K562 (cell line): Measurements from ENCODE around the gene CTSD. TPM values are rescaled to one million over a fixed set of nuclear protein-coding genes. Genes with fewer than 3 reads are reported as not detected.
A peak's percentile ranks its signal among the peaks of the same experiment; 100 is the strongest.

ENCODE experiments used
- ATAC-seq: fragments of 200-7000 bp; cut with Tn5 transposase; 3 replicates; pipeline ENCODE4 v1.9.1; 2020; ENCODE audit warnings: moderate library complexity
- BruUV-seq: library from RNA; stranded (reverse); fragments of 400-500 nt; replicated peaks from 2 replicates; lab custom pipeline; 2021; lab: Mats Ljungman, UMichigan
- CTCF ChIA-PET: fragments of 300-600 bp; formaldehyde crosslinking; extraction: SDS; loops from one replicate; lab custom pipeline; 2021; ENCODE audit warnings: low intra/inter-chr PET ratio; lab: Yijun Ruan, JAX
- POLR2A ChIA-PET: fragments of 300-600, 350-650 bp; sonication (Branson Sonifier 250); formaldehyde crosslinking; extraction: SDS; loops from one replicate; lab custom pipeline; 2021; ENCODE audit warnings: antibody characterized with exemption, inconsistent platforms; lab: Yijun Ruan, JAX
- DNase-seq, 4 experiments: peaks; one replicate each; pipeline versions ENCODE4 v3.0.0 to v3.0.0-alpha.2; 2011 to 2018; ENCODE audit warnings: low spot score in 3 of 4, mixed read lengths in 3 of 4; ENCODE audit errors: extremely low read depth in 1 of 4
- FAIRE-seq: peaks from 2 replicates; lab custom pipeline; 2011; peaks lifted over from hg19 to GRCh38; lab: Jason Lieb, UNC
- H2AFZ ChIP-seq: 2 replicates; pipeline ENCODE4 v1.6.0; 2011; ENCODE audit warnings: low read depth, low read length, control low read depth, inconsistent platforms
- H3K27ac ChIP-seq: fragments of 200-600 bp; 3 replicates; pipeline ENCODE4 v1.8.0; 2011; ENCODE audit warnings: low read depth, mild to moderate bottlenecking, control low read depth, inconsistent platforms, low read length, moderate library complexity, mixed read lengths; ENCODE audit errors: extremely low read depth
- H3K27me3 ChIP-seq, 2 experiments: fragments of 300-600 bp in 1 of 2; 2 replicates in 1 of 2; 3 replicates in 1 of 2; pipeline versions ENCODE4 v1.6.0 to v1.8.0; 2011; ENCODE audit warnings: inconsistent platforms in 2 of 2, low read length in 2 of 2, mild to moderate bottlenecking in 1 of 2, mixed read lengths in 1 of 2, moderate library complexity in 1 of 2; ENCODE audit not compliant: control insufficient read depth in 2 of 2, insufficient read depth in 2 of 2
- H3K36me3 ChIP-seq: fragments of 300-600 bp; 3 replicates; pipeline ENCODE4 v1.8.0; 2011; ENCODE audit warnings: mild to moderate bottlenecking, low read length, inconsistent platforms; ENCODE audit not compliant: control insufficient read depth, insufficient read depth
- H3K4me1 ChIP-seq, 2 experiments: fragments of 200-600 bp in 1 of 2; replicated peaks in 1 of 2; 2 replicates in 1 of 2; 3 replicates in 1 of 2; pipeline versions ENCODE4 v1.5.1 to v1.8.0; 2011; ENCODE audit warnings: inconsistent platforms in 2 of 2, low read length in 2 of 2, mild to moderate bottlenecking in 1 of 2, mixed read lengths in 1 of 2, moderate library complexity in 1 of 2; ENCODE audit not compliant: control insufficient read depth in 2 of 2, insufficient read depth in 2 of 2
- H3K4me2 ChIP-seq: 2 replicates; pipeline ENCODE4 v1.6.1; 2011; ENCODE audit warnings: low read length, control low read depth, inconsistent platforms, mixed read lengths; ENCODE audit not compliant: insufficient read depth
- H3K4me3 ChIP-seq: fragments of 200-600 bp; sonication (generic), shearing (Covaris generic); 2 replicates; pipeline ENCODE4 v1.5.1; 2016; ENCODE audit warnings: control low read depth, inconsistent platforms
- H3K79me2 ChIP-seq: fragments of 200-600 bp; 3 replicates; pipeline ENCODE4 v1.8.0; 2011; ENCODE audit warnings: low read length, inconsistent platforms; ENCODE audit not compliant: control insufficient read depth, insufficient read depth
- H3K9ac ChIP-seq, 2 experiments: 2 replicates each; pipeline versions ENCODE4 v1.6.0 to v1.6.1; 2011; ENCODE audit warnings: low read depth in 2 of 2, low read length in 2 of 2, control low read depth in 1 of 2, inconsistent platforms in 1 of 2, mild to moderate bottlenecking in 1 of 2, mixed read lengths in 1 of 2; ENCODE audit not compliant: insufficient read depth in 1 of 2
- H3K9me1 ChIP-seq: one replicate; pipeline ENCODE4 v1.6.0; 2011; ENCODE audit warnings: inconsistent platforms, mild to moderate bottlenecking, low read length, moderate library complexity; ENCODE audit not compliant: control insufficient read depth, insufficient read depth
- H3K9me3 ChIP-seq: replicated peaks from 2 replicates; pipeline ENCODE4 v1.5.1; 2011; ENCODE audit warnings: low read depth, low read length, inconsistent platforms; ENCODE audit not compliant: control insufficient read depth, insufficient read depth
- H4K20me1 ChIP-seq: replicated peaks from 2 replicates; pipeline ENCODE4 v1.6.1; 2011; ENCODE audit warnings: low read length, inconsistent platforms, mixed read lengths; ENCODE audit not compliant: control insufficient read depth, insufficient read depth
- ESRRA ChIP-seq: fragments of 450-650 bp; IDR thresholded peaks from 2 replicates; pipeline ENCODE4 v1.6.1; 2014; ENCODE audit warnings: low read depth, mild to moderate bottlenecking, moderate library complexity, borderline replicate concordance
- ETS2 ChIP-seq: IDR thresholded peaks from 2 replicates; pipeline ENCODE4 v1.6.1; 2016; ENCODE audit warnings: borderline replicate concordance, missing genetic modification characterization, mild to moderate bottlenecking, moderate library complexity, missing compliant biosample characterization; ENCODE audit not compliant: poor library complexity, severe bottlenecking
- IRF9 ChIP-seq: fragments of 450-650 bp; IDR thresholded peaks from 2 replicates; pipeline ENCODE4 v1.6.1; 2016; ENCODE audit warnings: missing biosample characterization, missing genetic modification characterization
- KLF13 ChIP-seq: fragments of 450-650 bp; IDR thresholded peaks from 2 replicates; pipeline ENCODE4 v1.6.1; 2016; ENCODE audit warnings: missing genetic modification characterization, low read depth, mild to moderate bottlenecking, missing compliant biosample characterization, moderate library complexity, borderline replicate concordance
- NCOA1 ChIP-seq: fragments of 450-650 bp; IDR thresholded peaks from 2 replicates; pipeline ENCODE4 v1.6.1; 2016; ENCODE audit warnings: low read depth
- PHF20 ChIP-seq: fragments of 450-650 bp; IDR thresholded peaks from 2 replicates; pipeline ENCODE4 v1.6.1; 2018; ENCODE audit not compliant: partially characterized antibody
- PPARD ChIP-seq: fragments of 250-450 bp; sonication (Bioruptor Pico); IDR thresholded peaks from 2 replicates; pipeline ENCODE4 v1.8.0; 2022; ENCODE audit warnings: inconsistent platforms, mild to moderate bottlenecking, moderate library complexity
- WGBS: fragments of 100-300 bp; shearing (Covaris generic); methylation state at CpG from one replicate; pipeline ENCODE4 v1.1.6; 2016; ENCODE audit warnings: low coverage, mixed read lengths; ENCODE audit not compliant: insufficient coverage; ENCODE audit errors: missing lambda C conversion rate; 5-methylcytosine and 5-hydroxymethylcytosine counted together
- in situ Hi-C: fragments of 300-500 bp; cut with MboI; formaldehyde crosslinking; loops from 4 replicates; pipeline ENCODE4 v1.15.0; 2018; ENCODE audit warnings: inconsistent platforms, mixed read lengths
- intact Hi-C: fragments of 100-400 bp; cut with micrococcal nuclease; formaldehyde crosslinking; loops from 2 replicates; pipeline ENCODE4 v1.14.2; 2022
- polyA plus RNA-seq, 8 experiments: library from polyadenylated mRNA; depleted of rRNA in 4 of 8; stranded (reverse) in 5 of 8; unstranded in 3 of 8; fragments of >200 nt; fragmentation: Nextera tagmentation in 2 of 8; fragmentation: Illumina TruSeq in 1 of 8; extraction: Ambion mirVana in 2 of 8; extraction: Trizol in 1 of 8; gene quantifications; 2 replicates each; pipeline versions ENCODE4 v1.2.1 to v1.2.3, GENCODE V29; 2011 to 2014; ENCODE audit warnings: inconsistent platforms in 1 of 8, missing spikeins in 1 of 8
- total RNA-seq, 7 experiments: library from RNA; depleted of rRNA in 6 of 7; stranded (reverse); fragments of >200 nt in 6 of 7; fragmentation: Illumina TruSeq in 2 of 7; extraction: Trizol in 2 of 7; gene quantifications; 2 replicates each; pipeline versions ENCODE4 v1.2.1 to v1.2.3, GENCODE V29; 2011 to 2021; ENCODE audit warnings: low replicate concordance in 1 of 7
- TF ChIP-seq, protein P1 (sequence below): fragments of 250-450 bp; sonication (Bioruptor Pico); IDR thresholded peaks from 2 replicates; pipeline ENCODE4 v1.8.0; 2021; ENCODE audit warnings: mild to moderate bottlenecking, moderate library complexity
- TF ChIP-seq, protein P2 (sequence below): fragments of 450-650 bp; formaldehyde crosslinking; IDR thresholded peaks from 2 replicates; pipeline ENCODE4 v1.4.0; 2020; ENCODE audit warnings: mild to moderate bottlenecking, moderate library complexity
- TF ChIP-seq, protein P3 (sequence below): fragments of 450-650 bp; IDR thresholded peaks from 2 replicates; pipeline ENCODE4 v1.6.1; 2017; ENCODE audit warnings: antibody characterized with exemption

The CTSD gene
- total and polyA plus RNA-seq, 9 of the 15 experiments (the other 6 are each of a cell fraction or from before 2014, with no cell fraction given), result 1.0 to 112 (median 40.9) TPM

DNA sequence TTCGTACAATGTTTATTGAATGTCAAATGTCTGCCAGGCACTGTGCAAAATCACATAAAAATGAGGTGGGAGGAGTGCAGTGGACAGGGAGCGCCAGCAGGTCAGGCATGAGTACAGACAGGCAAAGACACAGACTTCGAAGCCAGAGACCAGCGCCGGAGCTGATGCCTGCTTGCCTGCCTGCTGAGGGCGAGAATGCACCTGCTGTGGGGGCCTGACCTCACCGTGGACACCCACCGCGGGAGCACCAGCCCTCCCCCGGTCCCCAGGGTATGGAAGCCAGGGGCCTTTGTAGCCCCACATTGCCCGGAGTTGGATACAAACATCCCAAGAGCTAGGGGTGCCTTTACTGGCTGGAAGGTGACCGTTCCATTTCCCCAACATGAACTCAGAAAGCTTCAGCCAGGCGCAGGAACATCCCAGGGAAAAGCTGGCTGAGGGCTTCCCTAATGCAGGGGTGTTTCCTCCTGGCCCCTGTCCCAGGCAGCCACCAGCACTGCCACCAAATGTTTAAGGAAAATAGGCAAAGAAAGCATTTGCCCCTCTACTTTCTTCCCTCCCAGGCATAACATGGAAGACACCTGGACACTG is 31.2 kb downstream of the CTSD start (continued):
- TF ChIP-seq, protein P1, sequence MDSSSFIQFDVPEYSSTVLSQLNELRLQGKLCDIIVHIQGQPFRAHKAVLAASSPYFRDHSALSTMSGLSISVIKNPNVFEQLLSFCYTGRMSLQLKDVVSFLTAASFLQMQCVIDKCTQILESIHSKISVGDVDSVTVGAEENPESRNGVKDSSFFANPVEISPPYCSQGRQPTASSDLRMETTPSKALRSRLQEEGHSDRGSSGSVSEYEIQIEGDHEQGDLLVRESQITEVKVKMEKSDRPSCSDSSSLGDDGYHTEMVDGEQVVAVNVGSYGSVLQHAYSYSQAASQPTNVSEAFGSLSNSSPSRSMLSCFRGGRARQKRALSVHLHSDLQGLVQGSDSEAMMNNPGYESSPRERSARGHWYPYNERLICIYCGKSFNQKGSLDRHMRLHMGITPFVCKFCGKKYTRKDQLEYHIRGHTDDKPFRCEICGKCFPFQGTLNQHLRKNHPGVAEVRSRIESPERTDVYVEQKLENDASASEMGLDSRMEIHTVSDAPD, result no peak
- TF ChIP-seq, protein P2, sequence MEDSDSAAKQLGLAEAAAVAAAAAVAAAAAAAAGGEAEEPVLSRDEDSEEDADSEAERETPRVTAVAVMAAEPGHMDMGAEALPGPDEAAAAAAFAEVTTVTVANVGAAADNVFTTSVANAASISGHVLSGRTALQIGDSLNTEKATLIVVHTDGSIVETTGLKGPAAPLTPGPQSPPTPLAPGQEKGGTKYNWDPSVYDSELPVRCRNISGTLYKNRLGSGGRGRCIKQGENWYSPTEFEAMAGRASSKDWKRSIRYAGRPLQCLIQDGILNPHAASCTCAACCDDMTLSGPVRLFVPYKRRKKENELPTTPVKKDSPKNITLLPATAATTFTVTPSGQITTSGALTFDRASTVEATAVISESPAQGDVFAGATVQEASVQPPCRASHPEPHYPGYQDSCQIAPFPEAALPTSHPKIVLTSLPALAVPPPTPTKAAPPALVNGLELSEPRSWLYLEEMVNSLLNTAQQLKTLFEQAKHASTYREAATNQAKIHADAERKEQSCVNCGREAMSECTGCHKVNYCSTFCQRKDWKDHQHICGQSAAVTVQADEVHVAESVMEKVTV, result no peak
- no peak for TF ChIP-seq IRF9 (tag)

DNA sequence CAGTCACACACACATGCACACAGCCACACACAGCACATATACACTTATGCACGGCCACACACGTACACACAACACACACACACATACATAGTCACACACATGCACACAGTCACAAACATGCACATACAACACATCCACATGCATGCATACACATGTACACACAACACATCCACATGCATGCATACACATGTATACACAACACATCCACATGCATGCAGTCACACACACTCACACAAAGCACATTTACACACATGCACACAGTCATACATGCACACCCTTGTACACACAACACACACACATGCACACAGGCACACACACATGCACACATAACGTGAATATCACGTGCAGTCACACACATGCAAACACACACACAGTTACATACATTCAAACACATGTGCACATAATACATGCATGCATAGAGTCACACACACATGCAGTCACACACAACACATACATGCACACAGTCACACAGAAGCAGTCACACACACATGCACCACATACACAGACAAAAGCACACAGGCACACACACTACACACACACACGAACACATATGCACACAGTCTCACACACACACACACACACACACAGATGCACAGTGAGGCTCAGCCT is 32.2 kb downstream of the CTSD start:
- FAIRE-seq (peak; percentile 29), DNase-seq (no peak), ATAC-seq (no peak)
- Histone ChIP-seq H3K27ac (no peak overlapping the region; the same call in 2 of the 3 replicates), H3K4me1 (no peaks in the 10 kb centered on the region; a peak in 2 of 5 replicates), H3K27me3 (peaks cover 15 to 65% of the 10 kb centered on the region in 2 experiments), H3K36me3 (no peaks in the 10 kb centered on the region), H3K9ac (no peak overlapping the region), H4K20me1 (no peaks in the 10 kb centered on the region), H3K4me2 (no peak overlapping the region), H3K79me2 (no peaks in the 10 kb centered on the region), H3K9me3 (peaks cover 8% of the 10 kb centered on the region; the same call in 1 of the 2 replicates), H2AFZ (no peak overlapping the region), H3K9me1 (no peaks in the 10 kb centered on the region), H3K4me3 (no peak overlapping the region)
- ChIA-PET CTCF (no interaction called here), POLR2A (no interaction called here)
- intact Hi-C loops (no loop called here), in situ Hi-C loops (no loop called here)
- TF ChIP-seq ESRRA (no peak), NCOA1 (no peak), PHF20 (peak; percentile 30), PPARD (CRISPR knock-in tag) (no peak), KLF13 (no peak), ETS2 (tag) (no peak)
- TF ChIP-seq, protein P3, sequence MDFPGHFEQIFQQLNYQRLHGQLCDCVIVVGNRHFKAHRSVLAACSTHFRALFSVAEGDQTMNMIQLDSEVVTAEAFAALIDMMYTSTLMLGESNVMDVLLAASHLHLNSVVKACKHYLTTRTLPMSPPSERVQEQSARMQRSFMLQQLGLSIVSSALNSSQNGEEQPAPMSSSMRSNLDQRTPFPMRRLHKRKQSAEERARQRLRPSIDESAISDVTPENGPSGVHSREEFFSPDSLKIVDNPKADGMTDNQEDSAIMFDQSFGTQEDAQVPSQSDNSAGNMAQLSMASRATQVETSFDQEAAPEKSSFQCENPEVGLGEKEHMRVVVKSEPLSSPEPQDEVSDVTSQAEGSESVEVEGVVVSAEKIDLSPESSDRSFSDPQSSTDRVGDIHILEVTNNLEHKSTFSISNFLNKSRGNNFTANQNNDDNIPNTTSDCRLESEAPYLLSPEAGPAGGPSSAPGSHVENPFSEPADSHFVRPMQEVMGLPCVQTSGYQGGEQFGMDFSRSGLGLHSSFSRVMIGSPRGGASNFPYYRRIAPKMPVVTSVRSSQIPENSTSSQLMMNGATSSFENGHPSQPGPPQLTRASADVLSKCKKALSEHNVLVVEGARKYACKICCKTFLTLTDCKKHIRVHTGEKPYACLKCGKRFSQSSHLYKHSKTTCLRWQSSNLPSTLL, result no peak
- WGBS, result 0% methylated on average over 5 of the region's 5 CpGs
- BruUV-seq, result no TSS peak
